GM18907 (cell line): ENCODE data around the gene FIZ1.
"Not testable (repeated sequence)": the region's sequence is repeated elsewhere in the genome, so short reads cannot be mapped to it uniquely, and the experiment has no call there.

Experiments
- ATAC-seq: cut with Tn5 transposase; IDR thresholded peaks from one replicate; pipeline ENCODE4 v1.9.1; 2021; ENCODE audit warnings: mild to moderate bottlenecking, moderate library complexity; ENCODE audit not compliant: unreplicated experiment

The FIZ1 gene

GRCh38 chr19:55578761-55579747, 20.3 kb downstream of the FIZ1 start:
- ATAC-seq: no peak

DNA sequence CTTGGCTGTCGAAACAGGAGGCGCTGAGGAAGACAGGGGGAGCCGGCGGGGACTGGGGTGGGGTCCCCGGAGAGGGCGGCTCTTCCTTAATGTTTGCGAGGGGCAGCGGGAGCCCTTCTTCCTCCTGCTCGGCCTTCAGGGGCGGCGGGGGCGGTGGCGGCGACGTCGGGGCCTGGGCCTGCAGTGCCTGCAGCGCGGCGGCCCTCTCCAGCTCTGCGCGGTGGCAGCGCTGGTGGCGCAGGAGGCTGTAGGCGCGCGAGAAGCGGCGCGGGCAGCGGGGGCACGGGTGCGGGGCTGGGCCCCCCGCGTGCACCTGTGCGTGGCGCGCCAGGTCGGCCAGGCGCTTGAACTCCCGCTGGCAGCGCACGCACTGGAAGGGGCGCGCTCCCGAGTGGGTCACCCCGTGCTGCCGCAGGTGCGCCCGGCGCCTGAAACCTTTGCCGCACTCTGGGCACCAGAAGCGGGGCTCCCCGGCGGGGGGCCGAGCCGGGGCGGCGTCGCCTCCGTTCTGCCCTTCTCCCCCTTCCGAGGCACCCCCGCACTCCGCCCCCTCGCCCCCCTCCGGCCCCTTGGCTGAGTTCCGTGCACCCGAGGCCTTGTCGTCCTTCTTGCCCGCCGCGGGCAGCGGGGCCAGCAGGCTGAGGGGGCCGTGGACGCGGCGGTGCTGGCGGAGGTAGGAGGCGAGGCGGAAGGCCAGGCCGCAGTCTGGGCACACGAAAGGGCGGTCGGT, 21.1 kb downstream of the FIZ1 start:
- ATAC-seq: no peak

- no peak for ATAC-seq
Observed at GRCh38 chr19:55576746-55577145, 22.6 kb downstream of the FIZ1 start.

GRCh38 chr19:55573929-55574328, 25.4 kb downstream of the FIZ1 start:
- not testable (repeated sequence) for ATAC-seq

GRCh38 chr19:55569477-55569876, 29.8 kb downstream of the FIZ1 start:
- not testable (repeated sequence) for ATAC-seq

DNA sequence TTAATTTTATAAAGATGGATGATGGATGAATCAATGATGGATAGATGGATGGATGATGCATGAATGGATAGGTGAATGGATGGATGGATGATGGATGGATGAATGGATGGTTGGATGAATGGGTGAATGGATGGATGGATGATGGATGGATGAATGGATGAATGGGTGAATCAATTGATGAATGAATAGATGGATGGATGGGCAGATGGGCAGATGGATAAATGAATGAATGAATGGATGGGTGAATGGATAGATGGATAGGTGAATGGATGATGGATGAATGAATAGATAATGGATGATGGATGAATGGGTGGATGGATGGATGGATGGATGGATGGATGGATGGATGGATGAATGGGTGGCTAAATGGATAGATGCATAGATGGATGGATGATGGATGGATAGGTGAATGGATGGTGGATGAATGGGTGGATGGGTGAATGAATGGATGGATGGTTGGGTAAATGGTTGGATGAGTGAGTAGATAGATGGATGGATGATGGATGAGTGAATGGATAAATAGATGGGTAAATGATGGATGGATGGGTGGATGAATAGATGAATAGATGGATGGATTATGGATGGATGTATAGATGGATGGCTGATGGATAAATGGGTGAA, 31.5 kb downstream of the FIZ1 start:
- no peak for ATAC-seq

GRCh38 chr19:55566823-55567222, 32.5 kb downstream of the FIZ1 start:
- no peak for ATAC-seq

GRCh38 chr19:55563261-55563690, 36.0 kb downstream of the FIZ1 start:
- no peak for ATAC-seq

DNA sequence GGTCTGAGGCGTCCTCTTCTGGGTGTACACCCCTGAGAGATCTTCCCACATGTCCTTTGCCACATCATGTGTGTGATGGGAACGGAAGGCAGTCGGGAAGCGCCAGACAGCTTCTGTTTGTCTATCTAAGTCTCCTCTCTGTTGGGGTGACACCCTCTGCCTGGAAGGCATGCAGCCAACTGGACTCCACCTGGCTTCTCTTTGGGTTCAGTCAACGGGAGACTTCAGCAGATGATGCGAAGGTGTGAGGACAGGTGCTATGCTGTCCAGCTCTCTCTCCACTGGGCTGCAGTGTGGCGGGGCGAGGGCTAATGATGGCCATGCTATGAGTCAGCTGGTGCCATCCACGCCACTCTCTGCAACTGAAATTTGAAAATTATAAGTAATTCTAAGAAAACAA, 39.6 kb downstream of the FIZ1 start:
- no peak for ATAC-seq

DNA sequence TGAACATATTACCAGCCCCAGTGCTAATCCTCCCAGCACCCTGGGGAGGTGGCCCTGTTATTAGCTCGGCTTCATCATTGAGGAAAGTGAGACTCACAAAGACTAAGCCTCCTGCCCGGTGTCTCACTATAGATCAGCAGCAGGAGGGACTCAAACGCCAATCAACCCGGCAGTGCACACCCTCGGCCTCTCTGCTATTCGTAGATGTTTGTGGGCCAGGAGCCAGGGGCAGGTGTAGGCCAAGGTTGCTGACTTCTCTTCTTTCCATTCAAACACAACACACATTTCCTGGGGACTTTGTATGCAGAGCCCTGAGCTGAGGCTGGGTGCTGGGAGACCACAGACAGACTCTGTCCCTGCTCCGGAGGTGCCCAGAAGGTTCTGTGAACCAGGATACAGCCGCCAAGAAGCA, 44.6 kb downstream of the FIZ1 start:
- no peak for ATAC-seq

DNA sequence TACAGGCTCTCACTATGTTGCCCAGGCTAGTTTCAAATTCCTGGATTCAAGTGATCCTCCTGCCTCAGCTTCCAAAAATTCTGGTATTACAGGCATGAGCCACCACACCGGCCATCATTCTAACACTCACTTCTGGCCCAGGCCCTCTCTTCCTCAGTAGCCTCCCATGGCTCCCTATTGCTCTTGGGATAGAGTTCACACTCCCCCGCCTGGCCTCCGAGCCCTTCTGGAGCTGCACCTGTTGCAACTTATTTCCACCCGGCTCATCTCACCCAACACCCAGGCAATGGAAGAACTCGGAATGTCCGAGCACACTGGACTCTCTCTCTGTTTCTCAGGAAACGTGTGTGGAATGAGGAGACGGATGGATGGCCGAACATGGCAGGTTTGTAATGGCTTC, 45.0 kb downstream of the FIZ1 start:
- no peak for ATAC-seq

DNA sequence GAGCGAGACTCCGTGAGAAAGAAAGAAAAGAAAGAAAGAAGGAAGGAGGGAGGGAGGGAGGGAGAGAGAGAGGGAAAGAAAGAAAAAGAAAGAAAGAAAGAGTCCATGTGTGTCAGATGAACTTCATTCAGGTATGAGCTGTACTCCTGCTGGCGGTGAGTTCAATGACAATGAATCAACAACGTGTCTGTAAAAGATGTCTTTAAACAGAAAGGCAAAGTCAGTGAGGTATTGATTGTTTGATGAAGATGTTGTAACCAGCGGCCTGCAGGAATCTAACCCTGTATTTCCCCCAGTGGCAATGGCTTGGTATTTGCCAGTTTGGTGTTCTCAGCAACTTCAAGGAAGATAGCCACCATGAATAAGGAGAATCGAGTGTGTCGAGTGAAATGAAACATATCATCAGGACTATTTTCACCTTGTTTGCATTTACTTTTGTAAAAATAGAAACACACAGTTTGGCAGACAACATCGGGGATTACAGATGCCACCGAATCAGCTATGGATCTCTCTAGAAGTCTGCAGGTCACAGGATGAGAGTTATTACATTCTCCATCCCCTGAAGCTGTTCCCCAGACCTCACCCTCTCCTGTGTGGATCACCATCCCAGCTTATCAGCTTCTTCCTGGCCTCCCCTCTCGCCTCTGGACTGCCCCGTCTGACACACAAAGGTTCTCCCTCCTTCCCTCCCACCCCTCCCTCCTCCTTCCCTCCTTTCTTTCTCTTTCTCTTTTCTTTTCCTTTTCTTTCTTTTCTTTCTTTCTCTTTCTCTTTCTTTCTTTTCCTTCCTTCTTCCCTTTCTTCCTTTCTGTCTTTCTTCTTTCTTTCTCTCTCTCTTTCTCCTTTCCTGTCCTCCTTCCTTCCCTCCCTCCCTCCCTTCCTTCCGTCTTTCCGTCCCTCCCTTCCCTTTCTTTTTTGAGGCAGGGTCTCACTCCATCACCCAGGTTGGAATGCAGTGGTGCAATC, 45.8 kb downstream of the FIZ1 start:
- no peak for ATAC-seq

DNA sequence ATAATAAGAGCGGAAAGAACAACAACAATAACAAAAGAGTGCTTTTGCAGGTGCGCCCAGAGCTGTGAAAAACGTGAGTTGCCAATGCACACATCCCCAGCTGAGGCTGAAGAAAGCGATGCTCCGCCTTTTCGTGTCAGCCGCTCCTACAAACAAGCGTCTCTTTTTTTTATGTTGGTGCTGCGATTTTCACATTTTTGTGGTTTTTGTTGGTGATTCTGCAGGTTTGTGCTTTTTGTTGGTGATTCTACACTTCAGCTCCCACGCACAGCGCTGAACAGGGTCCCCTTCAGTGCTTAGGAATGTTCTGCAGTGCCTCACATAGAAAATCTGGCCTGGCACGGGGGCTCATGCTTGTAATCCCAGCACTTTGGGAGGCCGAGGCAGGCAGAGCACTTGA, 46.7 kb downstream of the FIZ1 start:
- no peak for ATAC-seq

DNA sequence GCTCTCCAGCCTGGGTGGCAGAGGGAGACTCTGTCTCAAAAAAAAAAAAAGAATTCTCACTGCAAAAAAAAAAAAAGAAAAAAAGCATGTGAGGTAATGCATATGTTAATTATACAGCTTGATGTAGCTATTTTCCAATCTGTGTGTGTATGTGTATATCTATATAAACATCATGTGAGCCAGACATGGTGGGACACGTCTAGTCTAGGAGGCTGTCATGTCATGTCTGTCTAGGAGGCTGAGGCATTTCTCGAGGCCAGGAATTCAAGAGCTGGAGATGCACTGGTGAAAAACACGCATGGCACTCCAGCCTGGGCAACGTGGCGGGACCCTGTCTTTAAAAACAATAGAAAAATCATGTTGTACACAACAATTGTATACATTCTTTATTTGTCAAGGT, 47.1 kb downstream of the FIZ1 start:
- no peak for ATAC-seq

DNA sequence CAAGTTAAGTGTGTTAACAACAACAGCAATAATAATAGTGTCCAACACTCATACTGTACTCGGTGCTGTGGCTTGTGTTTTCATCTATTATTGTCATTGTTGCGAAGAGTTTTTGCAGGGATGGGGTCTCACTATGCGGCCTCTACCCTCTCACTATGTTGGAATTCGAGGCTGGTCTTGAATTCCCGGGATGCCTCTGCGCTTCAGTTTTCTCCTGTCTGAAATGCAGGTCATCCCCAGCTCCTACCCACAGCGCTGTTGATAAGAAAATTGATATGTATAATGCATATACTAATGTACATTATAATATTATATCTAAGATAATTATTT, 49.0 kb downstream of the FIZ1 start:
- no peak for ATAC-seq

- no peak for ATAC-seq
Observed at GRCh38 chr19:55549500-55550320, 49.6 kb downstream of the FIZ1 start.

DNA sequence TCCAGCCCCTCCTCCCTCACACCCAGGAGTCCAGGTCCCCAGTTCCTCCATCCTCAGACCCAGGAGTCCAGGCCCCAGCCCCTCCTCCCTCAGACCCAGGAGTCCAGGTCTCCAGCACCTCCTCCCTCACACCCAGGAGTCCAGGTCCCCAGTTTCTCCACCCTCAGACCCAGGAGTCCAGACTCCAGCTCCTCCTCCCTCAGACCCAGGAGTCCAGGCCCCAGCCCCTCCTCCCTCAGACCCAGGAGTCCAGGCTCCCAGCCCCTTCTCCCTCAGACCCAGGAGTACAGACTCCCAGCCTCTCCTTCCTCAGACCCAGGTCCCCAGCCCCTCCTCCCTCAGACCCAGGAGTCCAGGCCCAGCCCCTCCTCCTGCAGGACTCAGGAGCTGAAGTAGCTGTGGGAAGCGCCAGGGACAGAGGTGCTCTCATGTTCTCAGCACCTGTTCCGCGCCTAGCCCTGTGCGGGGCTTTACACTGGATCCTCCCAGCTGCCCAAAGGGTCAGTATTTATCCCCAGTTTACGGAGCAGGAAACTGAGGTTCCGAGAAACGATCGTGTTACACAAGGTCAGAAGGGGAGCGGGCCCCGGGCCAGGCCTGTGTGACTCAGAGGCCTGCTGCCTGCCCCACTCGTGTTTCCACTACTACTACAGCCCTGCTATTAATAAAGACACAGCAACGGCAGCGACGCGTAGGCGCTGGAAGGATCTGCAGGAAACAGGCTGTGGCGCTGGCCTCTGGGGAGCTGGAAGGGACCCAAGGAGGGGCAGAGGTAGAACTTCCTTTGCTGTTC, 52.3 kb downstream of the FIZ1 start:
- ATAC-seq: no peak

GRCh38 chr19:55546011-55546410, 53.3 kb downstream of the FIZ1 start:
- ATAC-seq: no peak

- no peak for ATAC-seq
Observed at GRCh38 chr19:55545443-55545842, 53.9 kb downstream of the FIZ1 start, which contains the start of gene SBK3. Gene SBK3, minus strand, starts transcription at chr19:55545543. Its CDS starts 0 bp downstream, at chr19:55545543.
